HG02763 (cell line): ENCODE measurements around the gene ETFBKMT.
A peak's percentile ranks its signal among the peaks of the same experiment; 100 is the strongest.

Experiments
- ATAC-seq: cut with Tn5 transposase; IDR thresholded peaks from one replicate; pipeline ENCODE4 v1.9.1; 2021; ENCODE audit warnings: mild to moderate bottlenecking, moderate library complexity; ENCODE audit not compliant: unreplicated experiment

The ETFBKMT gene

DNA sequence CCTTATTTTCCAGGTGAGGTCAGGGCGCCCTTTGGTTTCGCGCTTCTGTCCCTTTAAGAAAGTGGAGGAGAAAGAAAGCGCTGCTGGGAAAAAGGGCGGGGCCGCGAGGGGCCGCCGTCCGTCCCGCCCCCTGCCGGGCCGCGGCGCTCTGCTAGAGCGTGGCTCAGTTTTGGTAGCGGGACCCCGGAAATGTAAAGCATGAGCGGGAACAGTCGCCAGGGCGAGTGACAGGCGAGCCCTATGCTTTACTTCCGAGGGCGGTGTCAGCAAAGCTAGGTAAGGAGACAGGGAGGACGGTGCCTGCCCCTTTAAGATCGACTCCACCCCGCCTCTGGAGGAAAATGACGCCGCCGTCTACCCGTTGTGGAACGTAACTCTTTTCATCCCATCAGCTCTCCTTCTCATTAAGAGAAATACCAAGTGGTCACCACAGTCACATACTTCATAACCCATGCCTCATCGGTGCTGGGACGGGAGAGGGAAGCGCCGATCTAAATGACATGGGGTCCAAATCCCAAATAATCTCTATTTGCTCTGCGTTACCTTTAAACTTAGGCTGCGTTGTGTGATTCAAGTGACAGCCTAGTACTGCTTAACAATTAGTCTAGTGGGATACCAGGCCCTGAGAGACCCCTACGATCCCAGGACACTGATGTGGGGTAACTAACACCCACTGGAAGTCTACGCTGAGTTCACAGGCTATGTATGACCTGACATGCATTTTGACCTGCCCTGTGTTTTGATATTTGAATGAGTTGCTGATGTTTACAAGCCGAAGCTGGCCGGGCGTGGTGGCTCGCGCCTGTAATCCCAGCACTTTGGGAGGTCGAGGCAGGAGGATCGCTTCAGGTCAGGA is at the start of gene ETFBKMT:
TSS of gene ETFBKMT (plus strand) at position 602 of the 856 bp plus-strand sequence. CDS start 2,266 bp downstream, outside the sequence.
- peak; percentile 99 for ATAC-seq

GRCh38 chr12:31612819-31613218 is 46.7 kb upstream of the ETFBKMT start:
- ATAC-seq, result no peak

- ATAC-seq, result no peak
Measured at GRCh38 chr12:31618228-31619025, 41.1 kb upstream of the ETFBKMT start.

GRCh38 chr12:31620311-31620710 is 39.2 kb upstream of the ETFBKMT start:
- ATAC-seq, result no peak

DNA sequence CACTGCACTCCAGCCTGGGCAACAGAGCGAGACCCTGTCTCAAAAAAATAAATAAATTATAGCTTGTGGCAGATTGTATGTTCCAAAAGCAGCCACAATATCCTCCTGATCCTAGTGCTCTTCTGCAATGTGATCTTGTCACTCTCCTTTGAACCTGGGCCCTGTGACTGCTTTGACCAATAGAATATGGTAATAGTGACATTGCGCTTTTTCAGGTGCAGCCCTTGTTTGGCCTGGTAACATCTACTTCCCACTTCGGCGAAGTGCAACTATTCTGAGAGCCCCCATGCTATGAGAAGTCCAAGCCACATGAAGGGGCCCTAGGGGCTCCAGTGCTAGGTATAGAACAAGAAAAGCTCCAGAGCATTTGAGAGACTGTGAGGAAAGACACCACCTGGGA is 37.5 kb upstream of the ETFBKMT start:
- ATAC-seq, result no peak

GRCh38 chr12:31626270-31626995 is 33.1 kb upstream of the ETFBKMT start:
- no peak for ATAC-seq

- ATAC-seq, result no peak
Measured at GRCh38 chr12:31627456-31628054, 31.9 kb upstream of the ETFBKMT start.

DNA sequence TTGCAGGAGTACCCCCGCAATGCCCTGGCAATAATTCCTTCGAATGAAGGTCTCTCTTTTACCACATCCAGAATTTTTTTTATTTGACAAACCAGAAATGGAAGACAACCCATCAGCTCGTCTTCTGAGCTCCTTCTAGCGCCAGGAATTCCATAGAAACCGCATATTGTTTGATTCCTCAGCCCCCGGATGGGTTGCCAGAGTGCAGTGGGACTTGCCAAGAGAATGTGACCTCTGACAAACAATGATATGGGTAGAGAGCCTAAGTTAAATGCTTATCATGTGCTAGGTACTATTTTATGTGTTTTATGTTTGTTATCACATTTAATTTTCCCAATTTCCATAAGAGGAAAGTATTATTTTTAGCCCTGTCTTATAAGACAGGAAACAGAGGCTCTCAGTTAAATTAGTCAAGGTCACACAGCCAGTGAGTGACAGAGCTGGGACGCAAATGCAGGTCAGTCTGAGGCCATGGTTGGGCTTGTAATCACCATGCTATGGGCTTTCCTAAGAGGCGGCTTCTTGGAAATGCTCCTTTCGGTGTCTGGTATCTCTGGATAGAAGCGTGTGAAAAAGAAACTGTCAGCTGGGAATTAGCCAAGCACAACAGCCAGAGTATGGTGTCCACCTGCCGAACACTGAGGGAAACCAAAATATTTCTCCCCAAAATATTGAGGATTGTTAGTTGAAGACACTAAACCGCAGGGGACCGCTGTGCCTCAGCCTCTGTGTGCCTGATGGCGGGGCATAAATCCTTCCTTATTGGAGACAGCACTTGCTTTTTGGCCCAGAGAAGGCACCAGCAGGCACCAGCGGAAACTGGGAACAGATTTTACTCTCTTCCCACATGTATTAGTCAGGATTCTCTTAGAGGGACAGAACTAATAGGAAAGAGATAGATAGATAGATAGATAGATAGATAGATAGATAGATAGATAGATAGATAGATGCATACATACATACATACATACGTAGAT is 29.4 kb upstream of the ETFBKMT start:
- ATAC-seq, result no peak

GRCh38 chr12:31631023-31631724 is 28.3 kb upstream of the ETFBKMT start:
- no peak for ATAC-seq

DNA sequence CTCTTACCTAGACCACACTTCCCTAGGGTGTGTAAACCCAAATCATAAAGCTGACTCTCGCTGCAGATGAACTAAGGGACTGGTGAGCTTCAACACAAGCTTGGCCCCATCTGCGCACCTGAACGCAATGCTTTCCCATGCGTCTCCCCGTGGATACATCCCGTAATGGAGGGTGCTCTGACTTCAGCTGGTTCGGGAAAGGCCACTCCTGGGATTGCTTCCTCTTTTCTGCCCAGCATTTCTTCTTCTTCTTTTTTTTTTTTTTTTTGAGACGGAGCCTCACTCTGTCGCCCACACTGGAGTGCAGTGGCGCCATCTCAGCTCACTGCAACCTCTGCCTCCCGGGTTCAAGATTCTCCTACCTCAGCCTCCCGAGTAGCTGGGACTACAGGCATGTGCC is 27.7 kb upstream of the ETFBKMT start:
- no peak for ATAC-seq

GRCh38 chr12:31633464-31633863 is 26.0 kb upstream of the ETFBKMT start:
- no peak for ATAC-seq

GRCh38 chr12:31634620-31635019 is 24.9 kb upstream of the ETFBKMT start:
- no peak for ATAC-seq

- ATAC-seq, result no peak
Measured at GRCh38 chr12:31641509-31642090, 17.9 kb upstream of the ETFBKMT start.

DNA sequence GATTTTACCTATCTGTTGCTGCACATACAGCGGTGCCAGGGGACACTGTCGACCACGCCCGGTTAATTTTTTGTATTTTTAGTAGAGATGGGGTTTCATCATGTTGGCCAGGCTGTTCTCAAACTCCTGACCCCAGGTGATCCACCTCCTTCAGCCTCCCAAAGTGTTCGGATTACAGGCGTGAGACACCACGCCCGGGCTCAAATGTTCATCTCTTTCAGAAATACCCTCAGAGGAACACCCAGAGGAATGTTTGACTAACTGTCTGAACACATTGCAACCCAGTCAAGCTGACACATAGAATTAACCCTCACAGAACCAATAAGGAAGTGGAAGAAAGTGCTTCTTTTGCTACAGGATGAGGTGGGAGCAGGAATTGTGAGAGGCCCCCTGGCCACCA is 15.0 kb upstream of the ETFBKMT start:
- ATAC-seq, result no peak

DNA sequence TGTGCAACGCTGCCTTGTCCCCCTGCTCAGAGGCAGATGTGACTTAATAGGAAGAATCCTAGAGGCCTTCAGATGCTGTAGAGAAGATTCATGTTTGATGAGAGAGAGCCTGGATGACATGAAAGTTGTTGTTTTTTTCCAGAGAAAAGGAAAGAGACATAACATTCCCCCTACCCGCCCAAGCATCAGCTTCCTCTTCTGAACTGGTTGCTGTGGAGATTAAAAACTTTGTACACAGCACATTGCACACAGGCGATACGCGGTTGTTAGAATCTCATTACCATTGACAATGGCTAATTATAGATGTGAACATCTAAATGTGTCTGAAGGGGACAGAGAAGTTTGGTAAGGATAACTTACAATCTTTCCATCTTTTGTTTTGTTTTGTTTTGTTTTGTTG is 13.6 kb upstream of the ETFBKMT start:
- ATAC-seq, result no peak

GRCh38 chr12:31647086-31647491 is 12.4 kb upstream of the ETFBKMT start:
- no peak for ATAC-seq

DNA sequence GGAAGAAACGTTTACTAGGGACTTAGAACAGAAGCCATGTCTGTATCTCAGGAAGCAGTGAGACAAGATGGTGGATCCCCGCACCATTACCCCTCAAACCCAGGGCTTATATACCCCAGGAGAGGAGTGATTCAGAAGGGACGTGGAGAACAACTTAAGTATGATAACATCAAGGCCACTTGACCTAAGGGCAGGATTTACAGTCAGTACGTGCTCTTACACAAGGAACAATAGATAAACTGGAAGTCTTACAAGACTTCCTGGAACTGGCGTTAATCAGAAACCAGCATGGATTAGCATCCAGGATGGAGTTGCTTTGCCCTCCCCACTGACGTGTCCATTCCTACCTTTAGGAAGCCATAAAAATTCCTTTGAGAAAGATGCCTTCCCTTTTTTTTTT is 8.6 kb upstream of the ETFBKMT start:
- no peak for ATAC-seq

DNA sequence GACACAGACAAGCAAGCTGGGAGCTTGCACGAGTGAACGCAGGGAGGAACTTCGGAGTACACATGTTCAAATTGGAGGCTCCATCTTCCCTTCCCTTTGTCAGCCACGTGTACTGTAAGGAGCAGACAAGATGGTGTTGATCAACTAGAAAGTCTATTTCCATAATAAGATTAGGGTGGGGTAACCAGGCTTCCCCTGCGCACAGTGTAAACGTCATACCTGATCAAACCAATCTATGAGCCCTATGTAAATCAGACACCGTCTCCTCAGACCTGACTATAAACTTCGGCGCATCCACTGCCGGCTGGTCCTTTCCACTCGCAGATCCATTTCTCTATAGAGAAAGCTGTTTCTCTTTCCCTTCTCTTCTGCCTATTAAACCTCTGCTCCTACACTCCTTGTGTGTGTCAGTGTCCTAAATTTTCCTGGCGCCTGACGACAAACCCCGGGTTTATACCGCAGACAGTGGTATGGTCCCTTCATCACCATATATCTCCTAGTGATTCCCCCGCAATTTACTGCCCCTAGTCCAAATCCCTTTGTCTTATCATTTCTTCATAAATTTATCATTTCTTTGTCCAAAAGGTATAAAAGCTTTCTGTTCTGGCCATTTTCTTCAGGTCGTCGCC is 7.5 kb upstream of the ETFBKMT start:
- ATAC-seq, result no peak
